Stimulated activated CD8-positive, alpha-beta memory T cell treated with anti-CD3 and anti-CD28 coated beads, Interleukin-15, amount 100 ng/mL, for 4 hours (primary cell): ENCODE measurements around the gene KMT2E.
"Not testable (repeated sequence)": the region's sequence is repeated elsewhere in the genome, so short reads cannot be mapped to it uniquely, and the experiment has no call there.

Source experiments
- DNase-seq, 2 donors: peaks; one replicate each; pipeline ENCODE4 v3.0.0-alpha.2; 2020; ENCODE audit warnings: low read depth in 2 of 2

KMT2E gene

GRCh38 chr7:105026750-105027149, 12.7 kb downstream of the KMT2E start:
- DNase-seq = no peak

- no peak for DNase-seq
These were observed 13.3 kb downstream of the KMT2E start for GRCh38 chr7:105027176-105027853.

GRCh38 chr7:105028004-105028403, 14.0 kb downstream of the KMT2E start:
- DNase-seq = no peak

GRCh38 chr7:105028941-105029340, 14.9 kb downstream of the KMT2E start:
- DNase-seq = not testable (repeated sequence)

- no peak for DNase-seq
These were observed 16.4 kb downstream of the KMT2E start for GRCh38 chr7:105030447-105030846.

- no peak for DNase-seq
These were observed 18.7 kb downstream of the KMT2E start for GRCh38 chr7:105032553-105033214.

- DNase-seq = no peak
These were observed 21.3 kb downstream of the KMT2E start for GRCh38 chr7:105035349-105035748.

GRCh38 chr7:105036217-105037168, 22.5 kb downstream of the KMT2E start:
- DNase-seq = no peak

- no peak for DNase-seq
These were observed 23.3 kb downstream of the KMT2E start for GRCh38 chr7:105037319-105037718.

GRCh38 chr7:105044449-105045070, 30.6 kb downstream of the KMT2E start:
- DNase-seq = no peak

- DNase-seq = no peak
These were observed 32.4 kb downstream of the KMT2E start for GRCh38 chr7:105046414-105046813.

GRCh38 chr7:105047932-105048331, 33.9 kb downstream of the KMT2E start:
- DNase-seq = no peak

- DNase-seq = no peak
These were observed 36.5 kb downstream of the KMT2E start for GRCh38 chr7:105050493-105050892.

GRCh38 chr7:105050899-105051298, 36.9 kb downstream of the KMT2E start:
- DNase-seq = not testable (repeated sequence)

GRCh38 chr7:105055084-105055483, 41.1 kb downstream of the KMT2E start:
- DNase-seq = no peak

GRCh38 chr7:105055621-105056020, 41.6 kb downstream of the KMT2E start:
- no peak for DNase-seq

GRCh38 chr7:105057472-105057871, 43.5 kb downstream of the KMT2E start:
- no peak for DNase-seq

GRCh38 chr7:105060437-105060836, 46.4 kb downstream of the KMT2E start:
- no peak for DNase-seq

GRCh38 chr7:105060923-105061322, 46.9 kb downstream of the KMT2E start:
- DNase-seq = no peak

- no peak for DNase-seq
These were observed 51.1 kb downstream of the KMT2E start for GRCh38 chr7:105065104-105065503.

- DNase-seq = no peak
These were observed 53.7 kb downstream of the KMT2E start for GRCh38 chr7:105067691-105068090.

GRCh38 chr7:105068886-105069285, 54.9 kb downstream of the KMT2E start:
- no peak for DNase-seq
